ENCODE data around the gene MTRFR. TPM values are rescaled to one million over a fixed set of nuclear protein-coding genes. Genes with fewer than 3 reads are reported as not detected.
A peak's percentile ranks its signal among the peaks of the same experiment; 100 is the strongest.
"Not testable (repeated sequence)": the region's sequence is repeated elsewhere in the genome, so short reads cannot be mapped to it uniquely, and the experiment has no call there.

The MTRFR gene
- 10.9 and 18.5 TPM in 2 replicates for total RNA-seq

DNA sequence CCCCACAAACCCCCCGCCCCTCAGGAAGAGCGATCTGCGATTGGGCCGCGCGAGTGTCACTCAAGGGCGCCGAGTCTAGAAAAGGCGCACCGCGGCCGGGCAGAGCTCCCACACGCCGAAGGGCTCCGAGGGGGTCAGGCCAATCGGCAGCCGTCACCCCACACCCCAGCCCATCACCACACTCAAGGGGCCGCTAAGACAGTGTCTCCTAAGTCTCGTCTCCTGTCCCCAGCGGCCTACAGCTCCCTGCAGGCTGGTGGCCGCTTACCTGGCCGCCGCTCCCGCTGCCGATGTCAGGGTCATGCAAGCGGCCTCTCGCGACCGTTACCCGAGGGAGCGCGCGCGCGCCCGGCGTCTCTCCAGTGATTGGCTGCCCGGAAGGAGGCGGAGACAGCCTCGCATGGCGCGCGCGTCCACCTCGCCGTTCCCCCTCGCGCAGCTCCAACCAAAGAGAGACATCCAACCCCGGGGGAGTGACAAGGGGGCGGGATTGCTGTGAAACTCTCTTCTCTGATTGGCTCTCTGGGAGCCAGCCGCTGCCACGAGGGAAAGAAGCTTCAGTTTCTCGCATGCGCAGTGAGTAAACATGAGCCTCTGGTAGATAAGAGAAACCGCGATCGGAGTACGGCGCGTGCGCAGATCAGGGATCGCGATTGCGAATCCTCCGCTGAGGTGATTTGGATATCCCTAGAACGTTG lies at the start of gene MTRFR, which contains the start of gene MPHOSPH9:
MTRFR (plus strand) TSS at position 630 of the 698 bp plus-strand sequence. CDS start 20,239 bp downstream, outside the sequence.
MPHOSPH9 (minus strand) TSS at position 335 of the 698 bp plus-strand sequence. CDS start 2,777 bp downstream, outside the sequence.
- no peaks in the 10 kb centered on the region for H3K36me3 ChIP-seq (ENCODE audit: control insufficient read depth, insufficient read depth, low read length)
- peak within 1 kb of the TSS; percentile 83 for H3K4me3 ChIP-seq (ENCODE audit: low read depth, low read length)
- TF ChIP-seq, protein P1, sequence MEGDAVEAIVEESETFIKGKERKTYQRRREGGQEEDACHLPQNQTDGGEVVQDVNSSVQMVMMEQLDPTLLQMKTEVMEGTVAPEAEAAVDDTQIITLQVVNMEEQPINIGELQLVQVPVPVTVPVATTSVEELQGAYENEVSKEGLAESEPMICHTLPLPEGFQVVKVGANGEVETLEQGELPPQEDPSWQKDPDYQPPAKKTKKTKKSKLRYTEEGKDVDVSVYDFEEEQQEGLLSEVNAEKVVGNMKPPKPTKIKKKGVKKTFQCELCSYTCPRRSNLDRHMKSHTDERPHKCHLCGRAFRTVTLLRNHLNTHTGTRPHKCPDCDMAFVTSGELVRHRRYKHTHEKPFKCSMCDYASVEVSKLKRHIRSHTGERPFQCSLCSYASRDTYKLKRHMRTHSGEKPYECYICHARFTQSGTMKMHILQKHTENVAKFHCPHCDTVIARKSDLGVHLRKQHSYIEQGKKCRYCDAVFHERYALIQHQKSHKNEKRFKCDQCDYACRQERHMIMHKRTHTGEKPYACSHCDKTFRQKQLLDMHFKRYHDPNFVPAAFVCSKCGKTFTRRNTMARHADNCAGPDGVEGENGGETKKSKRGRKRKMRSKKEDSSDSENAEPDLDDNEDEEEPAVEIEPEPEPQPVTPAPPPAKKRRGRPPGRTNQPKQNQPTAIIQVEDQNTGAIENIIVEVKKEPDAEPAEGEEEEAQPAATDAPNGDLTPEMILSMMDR (IDR thresholded peaks at IDR 0.05; ENCODE audit: insufficient read depth, low read length, poor library complexity, severe bottlenecking), result no peak
- H3K27me3 ChIP-seq (ENCODE audit: control insufficient read depth, insufficient read depth, low read length), result no peaks in the 10 kb centered on the region
- DNase-seq (ENCODE audit: low read depth), result peak; percentile 98

DNA sequence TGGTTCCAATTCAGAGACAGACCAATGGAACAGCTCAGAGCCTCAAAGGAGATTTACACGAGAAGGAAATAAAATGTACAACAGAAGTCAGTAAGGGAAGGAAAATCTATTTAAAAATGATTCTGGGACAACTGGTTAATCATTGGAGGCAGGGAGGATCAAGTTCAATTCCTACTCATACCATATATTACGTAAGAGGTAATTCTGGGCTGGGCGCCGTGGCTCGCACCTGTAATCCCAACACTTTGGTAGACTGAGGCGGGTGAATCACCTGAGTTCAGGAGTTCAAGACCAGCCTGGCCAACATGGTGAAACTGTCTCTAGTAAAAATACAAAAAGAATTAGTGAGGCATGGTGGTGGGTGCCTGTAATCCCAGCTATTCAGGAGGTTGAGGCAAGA lies 45.6 kb upstream of the MTRFR start:
- no peak for DNase-seq (ENCODE audit: low read depth)
- TF ChIP-seq, protein P1 (IDR thresholded peaks at IDR 0.05; ENCODE audit: insufficient read depth, low read length, poor library complexity, severe bottlenecking), result no peak
- Histone ChIP-seq H3K4me3 (ENCODE audit: low read depth, low read length) (no peak overlapping the region), H3K36me3 (ENCODE audit: control insufficient read depth, insufficient read depth, low read length) (no peaks in the 10 kb centered on the region), H3K27me3 (ENCODE audit: control insufficient read depth, insufficient read depth, low read length) (no peaks in the 10 kb centered on the region)

DNA sequence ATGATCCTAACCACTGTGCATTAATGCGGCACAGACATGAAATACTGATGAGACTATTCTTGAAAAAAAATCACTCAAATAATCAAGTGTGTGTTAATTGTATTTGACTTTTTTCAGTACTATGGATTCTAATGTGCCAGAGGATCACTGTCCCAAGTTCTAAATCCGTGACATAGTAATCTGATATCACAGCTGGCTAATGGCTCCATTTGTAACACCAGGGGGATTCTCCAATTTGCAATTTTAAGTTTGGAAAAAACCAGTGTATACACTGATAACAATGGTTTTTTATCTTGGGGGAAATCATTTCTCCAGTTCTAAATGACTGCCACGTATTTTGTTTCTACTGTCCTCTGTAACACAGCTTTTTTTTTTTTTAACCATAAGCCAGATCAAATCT lies 33.3 kb upstream of the MTRFR start:
- H3K4me3 ChIP-seq (ENCODE audit: low read depth, low read length), result no peak overlapping the region
- no peaks in the 10 kb centered on the region for H3K36me3 ChIP-seq (ENCODE audit: control insufficient read depth, insufficient read depth, low read length)
- TF ChIP-seq, protein P1 (IDR thresholded peaks at IDR 0.05; ENCODE audit: insufficient read depth, low read length, poor library complexity, severe bottlenecking), result no peak
- no peaks in the 10 kb centered on the region for H3K27me3 ChIP-seq (ENCODE audit: control insufficient read depth, insufficient read depth, low read length)
- DNase-seq (ENCODE audit: low read depth), result no peak

DNA sequence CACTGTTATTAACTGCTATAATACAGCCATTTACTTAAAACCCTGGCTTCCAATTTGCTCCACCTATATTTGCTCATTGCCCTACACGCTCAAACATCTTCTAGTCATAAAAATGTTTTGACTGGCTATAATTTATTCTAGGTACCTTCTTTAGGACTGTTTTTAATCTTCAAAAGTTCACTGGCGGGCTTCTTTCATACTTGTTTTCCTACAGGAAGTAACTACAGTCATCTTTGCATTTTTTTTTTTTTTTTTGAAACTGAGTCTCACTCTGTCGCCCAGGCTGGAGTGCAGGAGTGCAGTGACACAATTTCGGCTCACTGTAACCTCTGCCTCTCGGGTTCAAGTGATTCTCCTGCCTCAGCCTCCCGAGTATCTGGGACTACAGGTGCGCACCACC lies 32.8 kb upstream of the MTRFR start:
- TF ChIP-seq, protein P1 (IDR thresholded peaks at IDR 0.05; ENCODE audit: insufficient read depth, low read length, poor library complexity, severe bottlenecking), result no peak
- DNase-seq (ENCODE audit: low read depth), result no peak
- Histone ChIP-seq H3K4me3 (ENCODE audit: low read depth, low read length) (no peak overlapping the region), H3K27me3 (ENCODE audit: control insufficient read depth, insufficient read depth, low read length) (no peaks in the 10 kb centered on the region), H3K36me3 (ENCODE audit: control insufficient read depth, insufficient read depth, low read length) (no peaks in the 10 kb centered on the region)

DNA sequence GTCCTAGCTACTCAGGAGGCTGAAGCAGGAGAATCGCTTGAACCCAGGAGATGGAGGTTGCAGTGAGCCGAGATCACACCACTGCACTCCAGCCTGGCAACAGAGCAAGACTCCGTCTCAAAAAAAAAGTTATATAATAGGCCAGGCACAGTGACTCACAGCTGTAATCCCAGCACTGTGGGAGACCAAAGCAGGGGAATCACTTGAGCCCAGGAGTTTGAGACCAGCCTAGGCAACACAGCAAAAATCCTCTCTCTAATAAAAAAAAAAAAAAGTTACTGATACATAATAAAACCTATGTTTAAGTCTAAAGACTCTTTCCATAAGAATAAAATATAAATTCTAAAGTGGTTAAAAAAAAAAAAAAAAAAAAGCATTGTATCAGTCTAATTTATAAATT lies 26.4 kb upstream of the MTRFR start:
- not testable (repeated sequence) for DNase-seq (ENCODE audit: low read depth); H3K27me3 ChIP-seq (ENCODE audit: control insufficient read depth, insufficient read depth, low read length); H3K36me3 ChIP-seq (ENCODE audit: control insufficient read depth, insufficient read depth, low read length); H3K4me3 ChIP-seq (ENCODE audit: low read depth, low read length)

DNA sequence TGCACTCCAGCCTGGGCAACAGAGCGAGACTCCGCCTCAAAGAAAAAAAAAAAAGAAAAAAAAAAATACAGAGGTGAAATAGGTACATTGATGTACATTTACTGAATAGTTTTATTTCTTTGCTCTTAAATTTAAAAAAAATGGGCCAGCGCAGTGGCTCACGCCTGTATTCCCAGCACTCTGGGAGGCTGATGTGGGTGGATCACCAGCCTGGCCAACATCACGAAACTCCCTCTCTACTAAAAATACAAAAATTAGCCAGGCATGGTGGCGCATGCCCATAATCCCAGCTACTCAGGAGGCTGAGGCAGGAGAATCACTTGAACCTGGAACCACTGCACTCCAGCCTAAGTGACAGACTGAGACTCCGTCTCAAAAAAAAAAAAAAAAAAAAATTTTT lies 25.4 kb upstream of the MTRFR start:
- H3K27me3 ChIP-seq (ENCODE audit: control insufficient read depth, insufficient read depth, low read length); DNase-seq (ENCODE audit: low read depth); H3K4me3 ChIP-seq (ENCODE audit: low read depth, low read length); H3K36me3 ChIP-seq (ENCODE audit: control insufficient read depth, insufficient read depth, low read length): not testable (repeated sequence)

DNA sequence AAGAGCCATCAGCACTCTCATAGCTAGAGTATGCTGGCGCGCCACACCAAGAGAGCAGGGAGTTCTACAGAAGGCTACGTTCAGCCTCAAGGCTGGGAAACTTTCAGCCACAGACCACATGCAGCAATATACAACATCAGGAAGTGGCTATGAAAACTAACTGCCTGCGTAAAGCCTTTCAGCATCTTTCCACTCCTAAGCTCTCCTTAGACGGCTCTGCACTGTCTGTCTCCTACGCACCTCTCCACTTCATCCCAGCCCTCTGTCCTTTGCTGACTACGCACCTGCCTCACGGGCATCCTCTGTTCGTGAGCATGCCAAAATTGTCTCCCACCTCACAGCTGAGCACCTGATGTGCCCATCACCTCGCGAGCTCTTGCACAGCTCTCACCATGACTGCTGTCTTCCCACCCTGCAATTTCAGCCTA lies 10.0 kb upstream of the MTRFR start:
- Histone ChIP-seq H3K36me3 (ENCODE audit: control insufficient read depth, insufficient read depth, low read length) (peaks cover 2% of the 10 kb centered on the region), H3K4me3 (ENCODE audit: low read depth, low read length) (no peak overlapping the region), H3K27me3 (ENCODE audit: control insufficient read depth, insufficient read depth, low read length) (no peaks in the 10 kb centered on the region)
- DNase-seq (ENCODE audit: low read depth), result no peak
- TF ChIP-seq, protein P1 (IDR thresholded peaks at IDR 0.05; ENCODE audit: insufficient read depth, low read length, poor library complexity, severe bottlenecking), result no peak
